ENCODE results near the gene AP1M2.
"Not testable (repeated sequence)": the region's sequence is repeated elsewhere in the genome, so short reads cannot be mapped to it uniquely, and the experiment has no call there.

The AP1M2 gene

GRCh38 chr19:10600149-10600548 lies 13.0 kb upstream of the AP1M2 start:
- no peak for DNase-seq

- no peak for DNase-seq
Measured at GRCh38 chr19:10593820-10594637, 6.9 kb upstream of the AP1M2 start.

- no peak for DNase-seq
Measured at GRCh38 chr19:10593148-10593547, 6.0 kb upstream of the AP1M2 start.

GRCh38 chr19:10587839-10588150 lies 683 bp upstream of the AP1M2 start:
- DNase-seq = no peak

GRCh38 chr19:10586396-10586795 lies 716 bp downstream of the AP1M2 start:
- no peak for DNase-seq

- no peak for DNase-seq
Measured at GRCh38 chr19:10583036-10583776, 3.9 kb downstream of the AP1M2 start.

GRCh38 chr19:10582091-10582490 lies 5.0 kb downstream of the AP1M2 start:
- no peak for DNase-seq

- DNase-seq = peak; percentile 90
Measured at GRCh38 chr19:10580979-10581631, 6.0 kb downstream of the AP1M2 start.

- DNase-seq = no peak
Measured at GRCh38 chr19:10577951-10578350, 9.2 kb downstream of the AP1M2 start.

- DNase-seq = no peak
Measured at GRCh38 chr19:10575011-10575716, 11.9 kb downstream of the AP1M2 start.

GRCh38 chr19:10574462-10574861 lies 12.7 kb downstream of the AP1M2 start:
- no peak for DNase-seq

- not testable (repeated sequence) for DNase-seq
Measured at GRCh38 chr19:10573793-10574192, 13.3 kb downstream of the AP1M2 start.

GRCh38 chr19:10568826-10569651 lies 18.1 kb downstream of the AP1M2 start, which contains the start of gene CDKN2D:
CDKN2D (minus strand) TSS chr19:10568979; CDS start chr19:10568653, 326 bp downstream.
- DNase-seq = peak; percentile 99

- DNase-seq = no peak
Measured at GRCh38 chr19:10568062-10568825, 18.9 kb downstream of the AP1M2 start.

GRCh38 chr19:10567656-10568055 lies 19.5 kb downstream of the AP1M2 start:
- no peak for DNase-seq

- no peak for DNase-seq
Measured at GRCh38 chr19:10566658-10567410, 20.3 kb downstream of the AP1M2 start.

- no peak for DNase-seq
Measured at GRCh38 chr19:10566408-10566657, 20.8 kb downstream of the AP1M2 start.

GRCh38 chr19:10565567-10566407 lies 21.3 kb downstream of the AP1M2 start, which contains the start of gene KRI1:
KRI1 (minus strand) TSS chr19:10566010; CDS start chr19:10565999, 11 bp downstream.
- DNase-seq = peak; percentile 88

- no peak for DNase-seq
Measured at GRCh38 chr19:10565028-10565566, 22.0 kb downstream of the AP1M2 start.

GRCh38 chr19:10562609-10563008 lies 24.5 kb downstream of the AP1M2 start:
- DNase-seq = no peak
